HG02588 (cell line): ENCODE results near the gene ACSF3.

ENCODE experiments used
- ATAC-seq: cut with Tn5 transposase; IDR thresholded peaks from one replicate; pipeline ENCODE4 v1.9.1; 2021; ENCODE audit warnings: mild to moderate bottlenecking, moderate library complexity; ENCODE audit not compliant: unreplicated experiment

ACSF3 gene

GRCh38 chr16:89121691-89122321 is 28.2 kb downstream of the ACSF3 start:
- ATAC-seq = no peak

GRCh38 chr16:89122322-89122851 is 28.7 kb downstream of the ACSF3 start:
- no peak for ATAC-seq

GRCh38 chr16:89123001-89123830 is 29.6 kb downstream of the ACSF3 start:
- no peak for ATAC-seq

DNA sequence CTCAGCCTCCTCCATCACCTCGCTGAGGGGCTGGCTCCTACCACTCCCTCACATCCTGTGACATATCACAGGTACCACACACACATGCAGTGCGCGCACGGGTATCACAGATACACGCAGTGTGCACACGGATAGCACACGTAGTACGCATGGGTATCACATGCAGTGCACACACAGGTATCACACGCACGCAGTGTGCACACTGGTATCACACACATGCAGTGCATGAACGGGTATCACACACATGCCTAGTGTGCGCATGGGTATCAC is 30.1 kb downstream of the ACSF3 start:
- no peak for ATAC-seq

GRCh38 chr16:89129378-89129777 is 35.7 kb downstream of the ACSF3 start:
- no peak for ATAC-seq

DNA sequence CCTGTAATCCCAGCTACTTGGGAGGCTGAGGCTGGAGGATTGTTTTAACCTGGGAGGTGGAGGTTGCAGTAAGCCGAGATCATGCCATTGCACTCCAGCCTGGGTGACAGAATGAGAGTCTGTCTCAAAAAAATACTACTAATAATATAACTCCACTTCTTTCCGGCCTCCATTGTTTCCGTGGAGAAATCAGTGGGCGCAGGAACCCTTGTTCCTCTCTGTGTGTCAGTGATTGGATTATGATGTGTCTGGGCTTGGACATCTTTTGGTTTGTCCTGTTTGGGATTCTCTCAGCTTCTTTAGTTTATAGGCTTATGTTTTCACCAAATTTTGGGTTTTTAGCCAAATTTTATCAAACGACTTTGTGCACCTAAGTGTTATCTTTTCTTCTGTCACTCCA is 36.8 kb downstream of the ACSF3 start:
- no peak for ATAC-seq

DNA sequence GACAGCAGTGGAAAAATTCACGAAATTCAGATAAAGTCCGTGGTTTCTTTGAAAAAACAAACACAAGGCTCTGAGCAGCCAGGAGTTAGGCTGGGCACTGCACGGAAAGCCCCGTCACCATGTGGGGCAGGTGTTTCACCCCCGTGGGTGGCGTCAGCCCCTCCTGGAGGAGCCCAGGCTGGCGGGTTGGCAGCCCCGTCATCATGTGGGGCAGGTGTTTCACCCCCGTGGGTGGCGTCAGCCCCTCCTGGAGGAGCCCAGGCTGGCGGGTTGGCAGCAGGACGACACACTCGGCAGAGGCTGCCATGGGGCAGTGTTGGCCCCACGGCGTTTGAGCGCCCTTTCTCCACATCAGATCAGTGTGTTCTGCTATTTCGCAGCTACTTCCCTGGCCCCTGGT is 38.1 kb downstream of the ACSF3 start:
- ATAC-seq = no peak

DNA sequence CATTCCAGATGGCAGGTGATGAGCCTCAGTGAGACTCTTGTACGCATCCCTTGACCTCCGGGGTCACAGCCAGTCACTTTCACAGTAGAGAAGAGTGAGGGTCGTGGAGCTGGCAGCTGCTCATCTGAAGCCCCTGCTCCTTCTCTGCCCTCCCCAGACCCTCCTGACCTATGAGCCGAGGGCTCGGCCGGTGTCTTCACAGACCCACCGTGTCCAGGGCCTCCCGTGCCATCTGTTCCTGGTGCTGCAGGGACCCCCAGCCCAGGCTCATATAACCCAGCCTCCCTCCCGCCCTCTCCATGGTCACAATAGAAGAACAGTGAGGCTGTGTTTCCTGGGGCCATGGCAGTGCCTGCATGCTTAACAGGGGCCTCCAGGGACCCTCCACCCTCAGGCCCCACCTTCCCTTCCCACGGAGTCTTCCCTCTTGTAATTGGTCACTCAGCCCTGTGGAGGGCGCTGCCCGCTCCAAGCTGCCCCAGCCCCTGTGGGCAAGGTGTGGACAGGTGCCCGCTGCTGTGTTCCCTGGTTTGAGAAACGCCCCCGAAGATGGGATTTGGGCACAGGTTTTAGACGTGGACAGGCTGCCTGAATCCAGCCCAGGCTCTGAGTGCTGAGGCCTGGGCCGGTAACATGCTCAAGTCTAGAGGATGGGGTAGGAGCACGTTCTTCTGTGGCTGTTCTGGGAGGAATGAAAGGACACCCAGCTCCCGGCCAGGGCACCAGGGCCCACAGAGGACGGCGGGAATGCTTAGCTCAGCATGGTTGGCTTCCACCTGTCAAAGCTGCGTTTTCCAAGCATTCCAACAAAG is 38.7 kb downstream of the ACSF3 start:
- ATAC-seq = no peak

GRCh38 chr16:89133457-89134127 is 39.9 kb downstream of the ACSF3 start:
- ATAC-seq = no peak

DNA sequence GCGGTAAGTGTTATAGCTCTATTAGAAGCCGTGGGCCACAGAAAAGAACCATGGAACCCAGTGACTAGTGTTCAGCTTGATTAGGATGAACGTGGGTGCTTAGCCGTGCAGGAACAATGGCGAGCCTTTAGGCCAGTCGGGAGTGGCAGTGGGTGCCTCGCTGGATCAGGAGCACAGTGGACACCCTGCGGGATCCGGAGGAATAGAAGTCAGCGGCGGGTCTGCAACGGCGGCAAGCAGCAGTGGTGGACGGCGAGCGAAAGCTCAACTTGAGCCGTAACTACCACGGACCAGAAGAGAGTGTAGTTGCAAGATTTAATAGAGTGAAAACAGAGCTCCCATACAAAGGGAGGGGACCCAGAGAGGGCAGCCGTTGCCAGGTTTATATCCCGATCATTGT is 40.6 kb downstream of the ACSF3 start:
- ATAC-seq = no peak

DNA sequence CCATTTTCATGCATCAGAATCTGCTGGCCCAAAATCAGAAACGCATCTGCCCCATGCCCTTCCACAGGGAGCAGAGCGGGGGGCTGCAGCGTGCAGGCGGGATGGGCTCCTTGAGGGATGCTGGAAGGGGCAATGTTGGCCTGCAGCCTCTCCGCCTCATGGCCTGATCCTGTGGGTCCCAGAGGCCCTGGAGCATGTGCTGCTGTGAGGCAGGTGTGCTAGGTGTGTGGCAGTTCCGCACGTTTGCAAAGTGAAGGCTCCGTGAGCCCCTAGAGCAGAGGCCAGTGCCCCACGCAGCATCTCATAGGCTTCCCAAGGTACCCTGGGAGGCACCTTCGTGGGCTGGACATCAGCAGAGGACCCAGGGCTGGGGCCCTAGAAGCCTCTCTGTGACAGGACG is 41.5 kb downstream of the ACSF3 start:
- no peak for ATAC-seq

GRCh38 chr16:89135971-89136765 is 42.5 kb downstream of the ACSF3 start:
- no peak for ATAC-seq

GRCh38 chr16:89136931-89137330 is 43.3 kb downstream of the ACSF3 start:
- no peak for ATAC-seq

DNA sequence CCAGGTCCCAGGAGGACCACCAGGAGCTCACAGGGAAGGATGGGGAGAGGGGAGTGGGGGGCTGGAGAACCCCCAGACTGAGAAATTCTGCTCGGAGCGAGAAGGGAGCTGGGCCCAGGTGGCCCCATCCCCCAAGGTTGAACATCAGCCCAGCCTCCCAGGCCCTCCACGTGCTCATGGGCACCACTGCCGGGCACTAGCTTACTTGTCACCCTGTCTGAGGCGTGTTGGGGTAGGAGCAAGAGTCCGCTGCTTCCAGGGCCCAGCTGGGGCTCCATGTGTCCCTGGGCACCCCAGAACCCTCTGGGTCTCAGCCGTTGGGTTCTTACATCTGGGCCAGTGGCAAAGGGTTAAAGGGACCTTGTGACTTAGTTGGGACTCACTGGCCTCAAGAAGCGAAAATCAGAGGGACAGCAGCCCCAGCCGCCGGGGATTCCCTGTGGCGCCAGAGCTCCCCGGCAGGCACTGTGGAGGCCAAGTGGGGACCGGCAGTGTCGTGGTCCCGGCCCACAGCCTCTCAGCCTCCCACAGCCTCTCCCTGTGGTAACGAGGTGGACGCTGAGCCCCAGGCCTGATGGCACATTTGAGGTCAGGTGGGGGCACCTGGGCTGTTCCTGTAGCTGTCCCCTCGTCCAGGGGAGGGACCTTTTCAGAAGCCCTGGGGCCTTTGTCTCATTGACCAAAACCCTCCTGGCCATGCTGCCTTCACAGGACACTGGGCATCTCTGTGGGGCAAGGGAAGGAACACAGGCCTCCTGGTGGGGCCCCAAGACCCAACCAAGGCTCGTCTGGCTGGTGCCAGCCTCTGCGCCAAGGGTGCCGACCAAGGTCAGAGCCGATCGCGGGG is 44.2 kb downstream of the ACSF3 start:
- ATAC-seq = no peak

GRCh38 chr16:89138513-89138795 is 44.8 kb downstream of the ACSF3 start:
- no peak for ATAC-seq

DNA sequence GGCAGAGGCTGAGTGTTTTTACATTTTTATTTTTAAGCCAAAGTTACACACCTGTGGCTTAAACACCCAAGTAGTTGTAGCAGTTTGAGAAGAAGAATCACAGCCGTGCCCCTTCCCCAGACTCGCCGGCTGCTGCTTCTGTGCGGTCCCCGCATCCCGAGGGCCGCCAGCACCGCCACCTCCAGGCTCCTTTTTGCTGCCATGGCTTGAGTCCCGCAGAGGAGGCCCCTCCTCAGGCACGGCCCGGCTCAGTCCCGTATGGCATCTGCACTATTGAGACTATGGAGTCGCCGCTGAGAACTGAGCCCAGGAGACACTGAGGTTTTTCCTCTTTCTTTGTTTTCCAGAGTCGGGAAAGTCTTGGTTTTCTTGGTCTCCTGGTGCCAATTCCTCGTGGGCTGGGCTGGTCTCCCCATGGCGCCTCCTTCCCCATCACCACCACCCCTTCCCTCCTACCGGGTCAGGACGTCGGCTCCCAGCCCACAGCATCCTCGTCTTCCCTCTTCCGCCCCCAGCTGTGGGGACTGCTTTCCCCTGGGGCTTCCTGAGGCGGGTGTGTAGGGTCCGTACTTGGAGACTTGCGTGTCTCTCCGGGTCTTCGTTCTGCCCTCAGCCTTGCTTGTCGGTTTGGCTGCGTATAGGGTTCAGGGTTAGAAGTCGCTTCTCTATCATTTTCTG is 45.3 kb downstream of the ACSF3 start:
- no peak for ATAC-seq

DNA sequence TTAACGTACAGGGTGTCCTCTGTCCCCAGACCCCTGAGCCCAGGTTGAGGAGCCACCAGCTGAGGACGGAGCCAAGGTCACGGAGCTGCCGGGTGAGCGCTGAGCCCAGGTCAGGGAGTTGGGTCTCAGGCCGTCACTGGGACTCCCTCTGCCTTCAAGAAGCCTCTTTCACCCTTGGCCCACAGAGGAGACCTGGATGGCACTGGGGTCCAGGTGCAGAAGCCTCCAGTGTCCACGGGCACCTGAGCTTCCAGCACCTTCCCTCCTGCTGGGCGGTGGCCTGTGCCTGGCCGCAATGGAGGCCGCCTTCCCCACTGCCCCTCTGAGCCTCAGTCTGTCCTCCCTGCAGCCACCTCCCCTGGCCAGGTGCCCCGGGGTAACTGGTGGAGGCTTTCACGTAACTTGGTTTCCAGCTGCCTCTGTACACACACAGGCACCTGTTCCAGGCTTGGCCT is 46.3 kb downstream of the ACSF3 start:
- ATAC-seq = no peak

DNA sequence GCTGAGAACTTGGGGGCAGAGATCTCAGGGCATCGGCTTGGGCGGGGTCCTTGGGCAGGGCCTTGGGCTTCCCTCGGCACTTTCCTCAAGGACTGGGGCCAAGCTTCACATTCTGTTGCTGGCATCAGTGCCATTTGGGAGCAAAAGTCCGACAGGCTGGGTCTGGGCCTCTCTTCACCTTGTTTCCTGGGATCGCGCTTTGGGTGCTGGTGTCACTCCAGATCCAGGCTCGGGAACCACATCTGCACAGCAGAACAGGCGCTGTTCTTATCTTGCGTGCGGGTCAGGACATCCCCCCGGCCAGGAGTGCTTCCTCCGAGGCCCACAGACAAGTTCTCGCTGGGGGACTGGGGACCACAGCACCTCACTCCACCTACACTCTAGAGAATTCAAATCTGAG is 46.7 kb downstream of the ACSF3 start:
- ATAC-seq = no peak
